ENCODE measurements around the gene PSG2. TPM values are rescaled to one million over a fixed set of nuclear protein-coding genes. Genes with fewer than 3 reads are reported as not detected.
A peak's percentile ranks its signal among the peaks of the same experiment; 100 is the strongest.
"Not testable (repeated sequence)": the region's sequence is repeated elsewhere in the genome, so short reads cannot be mapped to it uniquely, and the experiment has no call there.

Gene PSG2
- total RNA-seq, 1 experiment from 2014 or later: not detected

GRCh38 chr19:43060254-43060653 is 22.2 kb downstream of the PSG2 start:
- not testable (repeated sequence) for H3K4me2 ChIP-seq (ENCODE audit: low read depth, low read length, poor library complexity, severe bottlenecking); H3K27ac ChIP-seq (ENCODE audit: low read length); H3K9ac ChIP-seq (ENCODE audit: low read length); H3K79me2 ChIP-seq (ENCODE audit: low read length); H3K4me1 ChIP-seq (ENCODE audit: low read length); H3K9me3 ChIP-seq (ENCODE audit: low read length); H3K27me3 ChIP-seq (ENCODE audit: low read length); H3K36me3 ChIP-seq (ENCODE audit: insufficient read depth, low read length); H3K4me3 ChIP-seq (ENCODE audit: low read length); H2AFZ ChIP-seq (ENCODE audit: low read length); H3K9me2 ChIP-seq (replicated peaks; ENCODE audit: insufficient read depth, low read length); H4K20me1 ChIP-seq (ENCODE audit: insufficient read depth, low read depth, low read length); DNase-seq

- H3K9me3 ChIP-seq (ENCODE audit: low read length); H3K36me3 ChIP-seq (ENCODE audit: insufficient read depth, low read length); DNase-seq; H3K9ac ChIP-seq (ENCODE audit: low read length); H3K4me3 ChIP-seq (ENCODE audit: low read length); H3K9me2 ChIP-seq (replicated peaks; ENCODE audit: insufficient read depth, low read length); H3K4me1 ChIP-seq (ENCODE audit: low read length); H3K27ac ChIP-seq (ENCODE audit: low read length); H3K27me3 ChIP-seq (ENCODE audit: low read length); H3K4me2 ChIP-seq (ENCODE audit: low read depth, low read length, poor library complexity, severe bottlenecking); H2AFZ ChIP-seq (ENCODE audit: low read length); H4K20me1 ChIP-seq (ENCODE audit: insufficient read depth, low read depth, low read length); H3K79me2 ChIP-seq (ENCODE audit: low read length): not testable (repeated sequence)
Observed at GRCh38 chr19:43059482-43059881, 23.0 kb downstream of the PSG2 start.

GRCh38 chr19:43058440-43058839 is 24.1 kb downstream of the PSG2 start:
- H3K4me2 ChIP-seq (ENCODE audit: low read depth, low read length, poor library complexity, severe bottlenecking); H3K9me2 ChIP-seq (replicated peaks; ENCODE audit: insufficient read depth, low read length); H3K4me1 ChIP-seq (ENCODE audit: low read length); H3K27me3 ChIP-seq (ENCODE audit: low read length); H2AFZ ChIP-seq (ENCODE audit: low read length); H3K9me3 ChIP-seq (ENCODE audit: low read length); DNase-seq; H3K27ac ChIP-seq (ENCODE audit: low read length); H3K9ac ChIP-seq (ENCODE audit: low read length); H3K4me3 ChIP-seq (ENCODE audit: low read length); H3K79me2 ChIP-seq (ENCODE audit: low read length); H4K20me1 ChIP-seq (ENCODE audit: insufficient read depth, low read depth, low read length); H3K36me3 ChIP-seq (ENCODE audit: insufficient read depth, low read length): not testable (repeated sequence)

GRCh38 chr19:43047966-43048365 is 34.5 kb downstream of the PSG2 start:
- H3K4me1 ChIP-seq (ENCODE audit: low read length); H3K79me2 ChIP-seq (ENCODE audit: low read length); DNase-seq; H3K9ac ChIP-seq (ENCODE audit: low read length); H4K20me1 ChIP-seq (ENCODE audit: insufficient read depth, low read depth, low read length); H3K27me3 ChIP-seq (ENCODE audit: low read length); H2AFZ ChIP-seq (ENCODE audit: low read length); H3K9me3 ChIP-seq (ENCODE audit: low read length); H3K27ac ChIP-seq (ENCODE audit: low read length); H3K36me3 ChIP-seq (ENCODE audit: insufficient read depth, low read length); H3K4me3 ChIP-seq (ENCODE audit: low read length); H3K9me2 ChIP-seq (replicated peaks; ENCODE audit: insufficient read depth, low read length); H3K4me2 ChIP-seq (ENCODE audit: low read depth, low read length, poor library complexity, severe bottlenecking): not testable (repeated sequence)

DNA sequence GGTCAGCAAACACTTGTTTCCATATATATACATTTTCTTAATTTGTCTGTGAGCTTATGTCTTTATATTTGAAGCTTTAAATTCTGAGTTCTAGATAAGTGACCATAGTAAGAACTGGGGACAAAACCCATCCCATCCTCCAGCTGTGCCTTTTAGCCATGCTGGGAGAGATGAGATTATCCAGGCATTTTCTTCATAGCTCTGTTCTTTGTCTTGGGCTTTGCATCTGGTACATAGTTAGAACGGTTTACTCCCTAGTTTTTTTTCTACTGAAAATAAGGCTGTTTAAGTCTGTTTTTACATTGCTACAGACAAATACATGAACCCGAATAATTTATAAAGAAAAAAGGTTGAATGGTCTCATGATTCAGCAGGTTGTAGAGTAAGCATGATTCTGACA is 35.9 kb downstream of the PSG2 start:
- DNase-seq; H3K9me3 ChIP-seq (ENCODE audit: low read length); H3K9ac ChIP-seq (ENCODE audit: low read length); H3K4me2 ChIP-seq (ENCODE audit: low read depth, low read length, poor library complexity, severe bottlenecking); H3K79me2 ChIP-seq (ENCODE audit: low read length); H2AFZ ChIP-seq (ENCODE audit: low read length); H3K36me3 ChIP-seq (ENCODE audit: insufficient read depth, low read length); H3K4me1 ChIP-seq (ENCODE audit: low read length); H3K4me3 ChIP-seq (ENCODE audit: low read length); H3K27ac ChIP-seq (ENCODE audit: low read length); H3K27me3 ChIP-seq (ENCODE audit: low read length); H3K9me2 ChIP-seq (replicated peaks; ENCODE audit: insufficient read depth, low read length); H4K20me1 ChIP-seq (ENCODE audit: insufficient read depth, low read depth, low read length): not testable (repeated sequence)

- not testable (repeated sequence) for H2AFZ ChIP-seq (ENCODE audit: low read length); H3K4me2 ChIP-seq (ENCODE audit: low read depth, low read length, poor library complexity, severe bottlenecking); DNase-seq; H3K4me3 ChIP-seq (ENCODE audit: low read length); H3K79me2 ChIP-seq (ENCODE audit: low read length); H3K27ac ChIP-seq (ENCODE audit: low read length); H3K4me1 ChIP-seq (ENCODE audit: low read length); H3K9ac ChIP-seq (ENCODE audit: low read length); H3K9me3 ChIP-seq (ENCODE audit: low read length); H3K9me2 ChIP-seq (replicated peaks; ENCODE audit: insufficient read depth, low read length); H3K36me3 ChIP-seq (ENCODE audit: insufficient read depth, low read length); H3K27me3 ChIP-seq (ENCODE audit: low read length); H4K20me1 ChIP-seq (ENCODE audit: insufficient read depth, low read depth, low read length)
Observed at GRCh38 chr19:43043492-43044180, 38.9 kb downstream of the PSG2 start.

DNA sequence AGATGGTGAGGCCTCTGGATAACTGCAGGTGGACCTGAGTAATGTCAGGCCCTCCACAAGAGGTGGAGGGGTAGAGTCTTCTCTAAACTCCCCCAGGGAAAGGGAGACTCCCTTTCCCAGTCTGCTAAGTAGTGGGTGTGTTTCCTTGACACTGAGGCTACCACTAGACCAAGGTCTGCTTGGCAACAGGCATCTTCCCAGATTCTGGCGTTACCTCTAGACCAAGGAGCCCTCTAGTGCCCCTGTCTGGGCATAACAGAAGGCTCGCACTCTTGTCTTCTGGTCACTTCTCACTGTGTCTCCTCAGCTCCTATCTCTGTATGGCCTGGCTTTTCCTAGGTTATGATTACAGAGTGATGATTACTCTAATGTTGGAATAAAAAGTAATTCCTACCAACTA is 50.9 kb downstream of the PSG2 start:
- H3K27ac ChIP-seq (ENCODE audit: low read length); H3K27me3 ChIP-seq (ENCODE audit: low read length); H3K4me2 ChIP-seq (ENCODE audit: low read depth, low read length, poor library complexity, severe bottlenecking); H4K20me1 ChIP-seq (ENCODE audit: insufficient read depth, low read depth, low read length); H3K36me3 ChIP-seq (ENCODE audit: insufficient read depth, low read length); H2AFZ ChIP-seq (ENCODE audit: low read length); H3K9me2 ChIP-seq (replicated peaks; ENCODE audit: insufficient read depth, low read length); H3K9me3 ChIP-seq (ENCODE audit: low read length); H3K79me2 ChIP-seq (ENCODE audit: low read length); H3K9ac ChIP-seq (ENCODE audit: low read length); H3K4me1 ChIP-seq (ENCODE audit: low read length); H3K4me3 ChIP-seq (ENCODE audit: low read length): not testable (repeated sequence)
- DNase-seq: peak; percentile 49

DNA sequence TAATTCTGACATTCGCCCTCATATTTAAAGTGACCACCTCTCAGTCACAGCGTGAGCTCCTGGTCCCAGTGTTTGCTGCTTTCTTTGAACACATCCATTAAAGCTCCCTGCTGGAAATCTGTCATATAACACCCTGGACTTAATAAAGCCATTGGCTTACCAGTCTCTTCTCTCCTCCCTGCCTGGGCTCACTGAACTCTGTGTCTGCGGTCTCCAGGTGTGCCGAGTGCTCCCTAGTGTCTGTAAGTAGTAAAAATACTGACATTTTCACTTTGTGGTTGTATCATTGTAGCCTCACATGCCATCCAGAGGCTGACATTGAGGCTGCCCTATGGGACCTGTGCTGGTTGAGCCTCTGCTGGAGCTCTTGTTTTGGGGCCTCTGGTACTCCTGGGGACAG is 53.6 kb downstream of the PSG2 start:
- no peak overlapping the region for H2AFZ ChIP-seq (ENCODE audit: low read length)
- H3K4me2 ChIP-seq (ENCODE audit: low read depth, low read length, poor library complexity, severe bottlenecking): no peak overlapping the region
- H3K4me3 ChIP-seq (ENCODE audit: low read length): no peak overlapping the region
- no peaks in the 10 kb centered on the region for H3K4me1 ChIP-seq (ENCODE audit: low read length)
- H3K9ac ChIP-seq (ENCODE audit: low read length): no peak overlapping the region
- H4K20me1 ChIP-seq (ENCODE audit: insufficient read depth, low read depth, low read length): no peaks in the 10 kb centered on the region
- H3K9me2 ChIP-seq (replicated peaks; ENCODE audit: insufficient read depth, low read length): no peaks in the 10 kb centered on the region
- H3K9me3 ChIP-seq (ENCODE audit: low read length): no peaks in the 10 kb centered on the region
- H3K79me2 ChIP-seq (ENCODE audit: low read length): no peaks in the 10 kb centered on the region
- no peak overlapping the region for H3K27ac ChIP-seq (ENCODE audit: low read length)
- H3K27me3 ChIP-seq (ENCODE audit: low read length): no peaks in the 10 kb centered on the region
- H3K36me3 ChIP-seq (ENCODE audit: insufficient read depth, low read length): no peaks in the 10 kb centered on the region
- DNase-seq: no peak

- not testable (repeated sequence) for H3K9me3 ChIP-seq (ENCODE audit: low read length); H3K79me2 ChIP-seq (ENCODE audit: low read length); H3K4me2 ChIP-seq (ENCODE audit: low read depth, low read length, poor library complexity, severe bottlenecking); H3K36me3 ChIP-seq (ENCODE audit: insufficient read depth, low read length); DNase-seq; H4K20me1 ChIP-seq (ENCODE audit: insufficient read depth, low read depth, low read length); H3K9ac ChIP-seq (ENCODE audit: low read length); H2AFZ ChIP-seq (ENCODE audit: low read length); H3K9me2 ChIP-seq (replicated peaks; ENCODE audit: insufficient read depth, low read length); H3K4me1 ChIP-seq (ENCODE audit: low read length); H3K27me3 ChIP-seq (ENCODE audit: low read length); H3K4me3 ChIP-seq (ENCODE audit: low read length); H3K27ac ChIP-seq (ENCODE audit: low read length)
Observed at GRCh38 chr19:43027985-43028384, 54.5 kb downstream of the PSG2 start.

Data from Karpas-422 (cell line).